Measurements from ENCODE around the gene CYP19A1. TPM values are rescaled to one million over a fixed set of nuclear protein-coding genes. Genes with fewer than 3 reads are reported as not detected.

Gene CYP19A1
- polyA plus RNA-seq, 1 experiment = not detected

GRCh38 chr15:51203797-51204196 is 134.6 kb downstream of the CYP19A1 start:
- DNase-seq (ENCODE audit: low read depth, low spot score) = peak; percentile 21
- POLR2A ChIA-PET = no interaction called here
- TF ChIP-seq CTCF (IDR thresholded peaks at IDR 0.05; ENCODE audit: low read depth, low read length) = no peak
- CTCF ChIA-PET = interaction anchor here (1.1 to 4.6 kb wide), 4 partner anchors 12 to 200 kb away, joined by 3 to 27 read pairs (median 6); no protein-coding TSS in a partner anchor
- H3K27ac ChIP-seq (ENCODE audit: low read depth, low read length) = no peak overlapping the region
- no peaks in the 10 kb centered on the region for H3K9me3 ChIP-seq (ENCODE audit: control insufficient read depth, insufficient read depth, low read length)
- peaks cover 12% of the 10 kb centered on the region for H3K27me3 ChIP-seq (ENCODE audit: control insufficient read depth, insufficient read depth, low read length)
- no peak overlapping the region for H3K4me3 ChIP-seq (ENCODE audit: low read depth, low read length)

DNA sequence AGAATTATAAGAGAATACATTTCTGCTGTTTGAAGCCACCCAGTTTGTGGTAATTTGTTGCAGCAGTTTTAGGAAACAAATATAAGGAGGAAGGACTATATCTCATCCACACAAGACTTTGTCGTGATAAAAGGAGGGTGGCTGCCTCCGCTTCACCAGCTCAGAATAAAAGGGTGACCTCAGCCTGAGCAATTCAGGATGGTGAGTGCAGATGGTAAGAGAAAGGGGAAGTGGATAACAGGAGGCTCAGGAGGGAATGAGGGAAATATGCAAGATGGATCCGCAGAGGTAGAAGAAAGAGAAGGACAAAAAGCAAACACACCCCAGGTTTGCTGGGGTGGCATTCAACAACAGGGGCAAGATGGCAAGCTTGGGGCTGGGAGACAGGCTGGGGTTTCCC is 135.6 kb downstream of the CYP19A1 start:
- H3K27ac ChIP-seq (ENCODE audit: low read depth, low read length) = no peak overlapping the region
- ChIA-PET CTCF (interaction anchor here (0.8 to 4.6 kb wide), 2 partner anchors 11 to 27 kb away, joined by 3 to 27 read pairs; no protein-coding TSS in a partner anchor), POLR2A (no interaction called here)
- no peak overlapping the region for H3K4me3 ChIP-seq (ENCODE audit: low read depth, low read length)
- TF ChIP-seq CTCF (IDR thresholded peaks at IDR 0.05; ENCODE audit: low read depth, low read length) = no peak
- no peak for DNase-seq (ENCODE audit: low read depth, low spot score)
- H3K9me3 ChIP-seq (ENCODE audit: control insufficient read depth, insufficient read depth, low read length) = no peaks in the 10 kb centered on the region
- peaks cover 16% of the 10 kb centered on the region for H3K27me3 ChIP-seq (ENCODE audit: control insufficient read depth, insufficient read depth, low read length)

- no peak for DNase-seq (ENCODE audit: low read depth, low spot score)
- ChIA-PET POLR2A (no interaction called here), CTCF (interaction anchor here (0.7 to 1.3 kb wide), 3 partner anchors 10 to 181 kb away, joined by 3 to 4 read pairs (median 3); no protein-coding TSS in a partner anchor)
- Histone ChIP-seq H3K27ac (ENCODE audit: low read depth, low read length) (no peak overlapping the region), H3K9me3 (ENCODE audit: control insufficient read depth, insufficient read depth, low read length) (no peaks in the 10 kb centered on the region), H3K27me3 (ENCODE audit: control insufficient read depth, insufficient read depth, low read length) (peaks cover 21% of the 10 kb centered on the region), H3K4me3 (ENCODE audit: low read depth, low read length) (no peak overlapping the region)
- TF ChIP-seq CTCF (IDR thresholded peaks at IDR 0.05; ENCODE audit: low read depth, low read length) = no peak
These were observed 136.8 kb downstream of the CYP19A1 start for GRCh38 chr15:51201581-51201980.

- ChIA-PET CTCF (interaction anchor here (1.3 kb wide), 1 partner anchor 182 kb away, joined by 3 read pairs; no protein-coding TSS in a partner anchor), POLR2A (no interaction called here)
- no peak for DNase-seq (ENCODE audit: low read depth, low spot score)
- Histone ChIP-seq H3K4me3 (ENCODE audit: low read depth, low read length) (no peak overlapping the region), H3K9me3 (ENCODE audit: control insufficient read depth, insufficient read depth, low read length) (no peaks in the 10 kb centered on the region), H3K27me3 (ENCODE audit: control insufficient read depth, insufficient read depth, low read length) (peaks cover 23% of the 10 kb centered on the region), H3K27ac (ENCODE audit: low read depth, low read length) (no peak overlapping the region)
- TF ChIP-seq CTCF (IDR thresholded peaks at IDR 0.05; ENCODE audit: low read depth, low read length) = no peak
These were observed 137.6 kb downstream of the CYP19A1 start for GRCh38 chr15:51200792-51201191.

- TF ChIP-seq CTCF (IDR thresholded peaks at IDR 0.05; ENCODE audit: low read depth, low read length) = no peak
- ChIA-PET POLR2A (no interaction called here), CTCF (interaction anchor here (1.3 to 9.3 kb wide), 3 partner anchors 37 to 202 kb away, joined by 4 to 196 read pairs (median 6); no protein-coding TSS in a partner anchor)
- Histone ChIP-seq H3K9me3 (ENCODE audit: control insufficient read depth, insufficient read depth, low read length) (no peaks in the 10 kb centered on the region), H3K27ac (ENCODE audit: low read depth, low read length) (no peak overlapping the region), H3K4me3 (ENCODE audit: low read depth, low read length) (no peak overlapping the region), H3K27me3 (ENCODE audit: control insufficient read depth, insufficient read depth, low read length) (peaks cover 22% of the 10 kb centered on the region)
- DNase-seq (ENCODE audit: low read depth, low spot score) = no peak
These were observed 138.9 kb downstream of the CYP19A1 start for GRCh38 chr15:51199541-51199940.
